Body of pancreas (tissue), 4 donors: ENCODE results near the gene EGLN3. TPM values are rescaled to one million over a fixed set of nuclear protein-coding genes. Genes with fewer than 3 reads are reported as not detected.
"Not testable (repeated sequence)": the region's sequence is repeated elsewhere in the genome, so short reads cannot be mapped to it uniquely, and the experiment has no call there.

ENCODE experiments used
- ATAC-seq: fragments of 150-250 bp; one replicate; pipeline ENCODE4 v1.9.1; 2016
- DNase-seq, 4 donors: peaks; one replicate each; pipeline ENCODE4 v3.0.0-alpha.2; 2019
- H3K27ac ChIP-seq, 4 donors: fragments of 200-600 bp; sonication (generic); 1 replicate in 3 of 4; 2 replicates in 1 of 4; pipeline versions ENCODE4 v1.5.1 to v1.6.1; 2016 to 2019; ENCODE audit warnings: mild to moderate bottlenecking in 1 of 4, mixed read lengths in 1 of 4, moderate library complexity in 1 of 4
- H3K27me3 ChIP-seq, 2 donors: fragments of 200-600 bp; sonication (generic); one replicate each; pipeline ENCODE4 v1.6.0; 2016; ENCODE audit warnings: mild to moderate bottlenecking in 1 of 2
- H3K36me3 ChIP-seq, 2 donors: fragments of 200-600 bp; sonication (generic); replicated peaks in 1 of 2; 2 replicates each; pipeline ENCODE4 v1.5.1; 2016; ENCODE audit warnings: low read depth in 2 of 2; ENCODE audit not compliant: insufficient read depth in 1 of 2
- H3K4me1 ChIP-seq: fragments of 200-600 bp; sonication (generic); one replicate; pipeline ENCODE4 v1.6.0; 2016
- H3K4me3 ChIP-seq, 2 donors: fragments of 200-600 bp; sonication (generic); 1 replicate in 1 of 2; 2 replicates in 1 of 2; pipeline ENCODE4 v1.5.1; 2016 to 2019
- H3K9me3 ChIP-seq, 3 donors: fragments of 200-600 bp; sonication (generic); 1 replicate in 2 of 3; 2 replicates in 1 of 3; pipeline ENCODE4 v1.5.1; 2016
- POLR2A ChIP-seq, 3 donors: fragments of 450-650 bp; IDR thresholded peaks; one replicate each; pipeline ENCODE4 v1.6.1; 2016; ENCODE audit warnings: antibody characterized with exemption in 3 of 3, mild to moderate bottlenecking in 2 of 3
- WGBS, 2 donors: methylation state at CpG; one replicate each; pipeline ENCODE4 v1.1.5; 2017; 5-methylcytosine and 5-hydroxymethylcytosine counted together
- intact Hi-C: fragments of 100-400 bp; cut with DNase I; formaldehyde crosslinking; loops from one replicate; pipeline ENCODE4 v1.15.1; 2023
- total RNA-seq, 2 donors: library from RNA; depleted of rRNA; stranded (reverse); fragments of >200 nt; gene quantifications; one replicate each; pipeline ENCODE4 v1.1.0, GENCODE V29; 2016
- TF ChIP-seq, protein P1 (sequence below), 7 experiments: fragments of 450-650 bp in 4 of 7; fragments of 200-600 bp in 3 of 7; sonication (generic) in 3 of 7; IDR thresholded peaks; one replicate each; pipeline ENCODE4 v1.5.1; 2016 to 2019; ENCODE audit warnings: antibody characterized with exemption in 7 of 7

Gene EGLN3
- total RNA-seq, 2 donors from 2014 or later, result 2.0 to 7.0 TPM

DNA sequence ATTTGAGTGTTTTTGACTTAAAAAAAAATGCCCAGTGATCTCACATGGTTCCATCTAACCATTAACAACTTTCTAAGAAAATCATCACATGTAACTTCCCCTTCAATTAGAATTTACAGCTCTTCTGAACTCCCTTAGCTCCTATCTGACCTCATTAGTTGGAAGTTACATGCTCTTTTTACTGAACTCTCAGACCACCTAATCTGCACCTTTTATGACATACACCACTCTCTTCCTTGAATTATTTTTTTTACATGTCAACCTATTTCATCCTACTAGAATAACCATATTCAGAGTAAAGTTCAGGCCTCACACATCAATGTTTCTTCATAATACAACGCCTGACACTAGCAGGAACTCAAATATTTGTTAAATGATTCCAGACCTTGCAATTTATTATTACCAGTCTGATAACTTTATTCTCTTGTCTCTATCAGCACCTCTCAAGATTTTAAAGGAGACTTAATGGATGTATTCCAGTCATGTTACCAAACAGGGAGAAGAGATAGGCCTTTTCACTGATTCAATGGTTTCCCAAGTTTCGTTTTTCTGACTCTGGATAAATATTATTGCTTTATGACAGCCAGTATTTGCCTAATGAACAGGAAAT is 21.0 kb downstream of the EGLN3 start:
- TF ChIP-seq POLR2A (IDR thresholded peaks at IDR 0.05), result no peak
- TF ChIP-seq, protein P1, sequence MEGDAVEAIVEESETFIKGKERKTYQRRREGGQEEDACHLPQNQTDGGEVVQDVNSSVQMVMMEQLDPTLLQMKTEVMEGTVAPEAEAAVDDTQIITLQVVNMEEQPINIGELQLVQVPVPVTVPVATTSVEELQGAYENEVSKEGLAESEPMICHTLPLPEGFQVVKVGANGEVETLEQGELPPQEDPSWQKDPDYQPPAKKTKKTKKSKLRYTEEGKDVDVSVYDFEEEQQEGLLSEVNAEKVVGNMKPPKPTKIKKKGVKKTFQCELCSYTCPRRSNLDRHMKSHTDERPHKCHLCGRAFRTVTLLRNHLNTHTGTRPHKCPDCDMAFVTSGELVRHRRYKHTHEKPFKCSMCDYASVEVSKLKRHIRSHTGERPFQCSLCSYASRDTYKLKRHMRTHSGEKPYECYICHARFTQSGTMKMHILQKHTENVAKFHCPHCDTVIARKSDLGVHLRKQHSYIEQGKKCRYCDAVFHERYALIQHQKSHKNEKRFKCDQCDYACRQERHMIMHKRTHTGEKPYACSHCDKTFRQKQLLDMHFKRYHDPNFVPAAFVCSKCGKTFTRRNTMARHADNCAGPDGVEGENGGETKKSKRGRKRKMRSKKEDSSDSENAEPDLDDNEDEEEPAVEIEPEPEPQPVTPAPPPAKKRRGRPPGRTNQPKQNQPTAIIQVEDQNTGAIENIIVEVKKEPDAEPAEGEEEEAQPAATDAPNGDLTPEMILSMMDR (IDR thresholded peaks at IDR 0.05), result no peak
- DNase-seq, result no peak
- no peak overlapping the region for H3K4me3 ChIP-seq
- intact Hi-C loops, result no loop called here
- WGBS, 2 donors, result 72% methylated on average over 2 of the region's 2 CpGs
- H3K36me3 ChIP-seq, result no peaks in the 10 kb centered on the region
- ATAC-seq, result no peak
- H3K27ac ChIP-seq, result no peak overlapping the region
- no peaks in the 10 kb centered on the region for H3K9me3 ChIP-seq
- H3K4me1 ChIP-seq, result no peaks in the 10 kb centered on the region
- peaks cover 0 to 4% of the 10 kb centered on the region in 2 donors for H3K27me3 ChIP-seq

DNA sequence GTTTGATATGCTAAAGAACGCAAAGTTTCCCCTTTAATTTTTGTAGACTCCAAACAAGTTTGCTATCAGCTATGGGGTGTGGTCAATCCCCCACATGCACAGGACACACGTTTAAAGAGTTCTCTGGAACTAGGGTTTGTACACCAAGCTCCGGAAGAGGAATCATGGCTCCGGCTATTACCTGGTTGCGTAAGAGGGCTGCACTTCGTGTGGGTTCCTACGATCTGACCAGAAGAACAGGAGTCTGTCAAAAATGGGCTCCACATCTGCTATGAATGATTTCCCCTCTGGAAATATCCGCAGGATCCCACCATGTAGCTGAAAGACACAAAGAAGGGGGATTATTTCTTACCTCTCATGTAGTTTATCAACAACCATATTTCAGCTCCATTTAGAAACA is 22.0 kb downstream of the EGLN3 start:
- ATAC-seq (no peak), DNase-seq (no peak)
- Histone ChIP-seq H3K27ac (no peak overlapping the region), H3K9me3 (no peaks in the 10 kb centered on the region), H3K27me3 (peaks cover 0 to 4% of the 10 kb centered on the region in 2 donors), H3K4me1 (no peaks in the 10 kb centered on the region), H3K4me3 (no peak overlapping the region), H3K36me3 (no peaks in the 10 kb centered on the region)
- intact Hi-C loops, result no loop called here
- WGBS, 2 donors, result 77 to 87% methylated on average over 8 of the region's 8 CpGs
- no peak for TF ChIP-seq POLR2A (IDR thresholded peaks at IDR 0.05)
- TF ChIP-seq, protein P1 (IDR thresholded peaks at IDR 0.05), result no peak

DNA sequence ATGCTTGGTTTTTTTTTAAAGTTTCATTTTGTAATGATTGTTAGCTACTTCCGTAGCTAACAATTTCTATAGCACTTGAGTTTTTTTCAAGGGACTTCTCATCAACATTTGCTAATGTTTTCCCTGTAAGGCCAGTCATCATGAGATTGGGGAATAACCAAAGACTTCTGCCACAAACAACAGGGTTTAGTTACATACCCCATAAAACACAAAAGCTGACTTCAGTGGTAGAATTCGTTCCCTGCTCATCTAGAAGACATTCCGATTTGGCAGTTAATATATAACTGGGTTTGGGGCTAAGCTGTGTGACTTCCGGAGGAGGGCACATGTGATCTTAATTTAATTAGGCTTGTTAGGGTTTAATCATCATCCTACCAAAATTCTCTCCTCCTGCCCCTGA is 22.9 kb downstream of the EGLN3 start:
- Histone ChIP-seq H3K36me3 (no peaks in the 10 kb centered on the region), H3K27ac (no peak overlapping the region), H3K9me3 (no peaks in the 10 kb centered on the region), H3K4me3 (no peak overlapping the region), H3K4me1 (no peaks in the 10 kb centered on the region), H3K27me3 (peaks cover 0 to 4% of the 10 kb centered on the region in 2 donors)
- ATAC-seq (no peak), DNase-seq (no peak)
- intact Hi-C loops, result no loop called here
- TF ChIP-seq, protein P1 (IDR thresholded peaks at IDR 0.05), result no peak
- TF ChIP-seq POLR2A (IDR thresholded peaks at IDR 0.05), result no peak
- 72 to 80% methylated on average over 4 of the region's 4 CpGs for WGBS, 2 donors

DNA sequence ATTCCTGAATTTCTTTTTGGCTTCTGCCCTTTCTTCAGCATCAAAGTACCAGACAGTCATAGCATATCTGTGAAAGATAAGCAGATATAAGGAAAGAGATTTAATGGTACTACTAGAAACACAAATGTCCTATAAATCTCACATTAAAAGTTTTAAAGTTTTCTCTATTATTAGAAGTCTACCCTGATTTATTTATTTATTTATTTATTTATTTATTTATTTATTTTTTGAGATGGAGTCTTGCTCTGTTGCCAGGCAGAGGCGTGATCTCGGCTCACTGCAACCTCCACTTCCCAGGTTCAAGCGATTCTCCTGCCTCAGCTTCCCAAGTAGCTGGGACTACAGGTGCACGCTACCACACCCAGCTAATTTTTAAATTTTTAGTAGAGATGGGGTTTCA is 23.9 kb downstream of the EGLN3 start:
- not testable (repeated sequence) for ATAC-seq, H3K36me3 ChIP-seq

DNA sequence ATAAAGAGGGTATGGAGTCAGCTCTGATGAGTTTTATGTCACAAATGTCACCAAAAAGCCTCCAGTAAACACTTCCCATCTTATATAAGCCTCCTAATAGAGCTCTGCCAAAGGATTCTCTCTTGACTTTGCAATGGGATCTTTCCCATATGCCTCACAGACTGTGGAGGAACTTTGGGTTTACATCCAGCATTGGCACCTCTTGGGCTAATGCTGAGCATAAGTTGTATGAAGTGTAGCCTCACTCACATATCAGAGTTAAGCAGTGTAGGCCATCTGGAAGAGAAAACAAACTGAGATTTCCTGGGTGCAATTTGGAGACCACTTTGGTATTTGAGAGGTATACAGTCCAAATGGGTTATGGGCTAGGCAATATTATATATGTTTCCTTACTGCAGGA is 24.9 kb downstream of the EGLN3 start:
- Histone ChIP-seq H3K9me3 (no peaks in the 10 kb centered on the region), H3K4me1 (no peaks in the 10 kb centered on the region)

More for the DNA sequence above, 23.9 kb downstream of the EGLN3 start:
- H3K4me1 ChIP-seq, H3K27ac ChIP-seq, H3K9me3 ChIP-seq, H3K4me3 ChIP-seq, DNase-seq, H3K27me3 ChIP-seq, intact Hi-C loops: not testable (repeated sequence)
- WGBS, 2 donors, result 89 to 96% methylated on average over 4 of the region's 4 CpGs

More for the DNA sequence above, 24.9 kb downstream of the EGLN3 start:
- TF ChIP-seq, protein P1 (IDR thresholded peaks at IDR 0.05), result no peak
- TF ChIP-seq POLR2A (IDR thresholded peaks at IDR 0.05), result no peak
- Histone ChIP-seq H3K27me3 (peaks cover 0 to 4% of the 10 kb centered on the region in 2 donors), H3K4me3 (no peak overlapping the region), H3K27ac (no peak overlapping the region), H3K36me3 (no peaks in the 10 kb centered on the region)
- DNase-seq (no peak), ATAC-seq (no peak)
- intact Hi-C loops, result no loop called here
